Neural crest cell (in vitro differentiated cells): ENCODE measurements around the gene NF1. TPM values are rescaled to one million over a fixed set of nuclear protein-coding genes. Genes with fewer than 3 reads are reported as not detected.
"Not testable (repeated sequence)": the region's sequence is repeated elsewhere in the genome, so short reads cannot be mapped to it uniquely, and the experiment has no call there.

ENCODE experiments used
- DNase-seq: peaks from one replicate; pipeline ENCODE4 v3.0.0; 2021; ENCODE audit warnings: low read depth, mixed read lengths, low spot score
- H3K27ac Mint-ChIP-seq: one replicate; pipeline ENCODE4 v1.8.0; 2021; ENCODE audit warnings: mild to moderate bottlenecking, mixed read lengths; ENCODE audit not compliant: unreplicated experiment
- H3K27me3 Mint-ChIP-seq: 2 replicates; pipeline ENCODE4 v1.8.0; 2021; ENCODE audit warnings: low read depth, mild to moderate bottlenecking, mixed read lengths
- H3K36me3 Mint-ChIP-seq: 2 replicates; pipeline ENCODE4 v1.8.0; 2021; ENCODE audit warnings: low read depth, mild to moderate bottlenecking, mixed read lengths
- H3K4me1 Mint-ChIP-seq: 2 replicates; pipeline ENCODE4 v1.8.0; 2021; ENCODE audit warnings: mixed read lengths
- H3K4me3 Mint-ChIP-seq: one replicate; pipeline ENCODE4 v1.8.0; 2021; ENCODE audit warnings: mild to moderate bottlenecking, mixed read lengths
- H3K9me3 Mint-ChIP-seq: 2 replicates; pipeline ENCODE4 v1.8.0; 2021; ENCODE audit warnings: mixed read lengths
- CTCF ChIP-seq: fragments of 200-600 bp; sonication (generic); conservative IDR thresholded peaks from 2 replicates; pipeline ENCODE4 v1.5.0; 2021; ENCODE audit warnings: antibody characterized with exemption, mild to moderate bottlenecking
- total RNA-seq: library from RNA; stranded (reverse); gene quantifications from 2 replicates; pipeline ENCODE4 v1.2.1, GENCODE V29; 2021

The NF1 gene
- total RNA-seq, 1 donor from 2014 or later, result 60.6 TPM

- no peak overlapping the region for H3K4me3 Mint-ChIP-seq
- TF ChIP-seq CTCF, result no peak
- H3K36me3 Mint-ChIP-seq, result no peaks in the 10 kb centered on the region
- no peaks in the 10 kb centered on the region for H3K4me1 Mint-ChIP-seq
- no peak overlapping the region for H3K27ac Mint-ChIP-seq
- DNase-seq, result no peak
- H3K9me3 Mint-ChIP-seq, result no peaks in the 10 kb centered on the region
- no peaks in the 10 kb centered on the region for H3K27me3 Mint-ChIP-seq
Measured at GRCh38 chr17:31260151-31260550, 165.4 kb downstream of the NF1 start.

DNA sequence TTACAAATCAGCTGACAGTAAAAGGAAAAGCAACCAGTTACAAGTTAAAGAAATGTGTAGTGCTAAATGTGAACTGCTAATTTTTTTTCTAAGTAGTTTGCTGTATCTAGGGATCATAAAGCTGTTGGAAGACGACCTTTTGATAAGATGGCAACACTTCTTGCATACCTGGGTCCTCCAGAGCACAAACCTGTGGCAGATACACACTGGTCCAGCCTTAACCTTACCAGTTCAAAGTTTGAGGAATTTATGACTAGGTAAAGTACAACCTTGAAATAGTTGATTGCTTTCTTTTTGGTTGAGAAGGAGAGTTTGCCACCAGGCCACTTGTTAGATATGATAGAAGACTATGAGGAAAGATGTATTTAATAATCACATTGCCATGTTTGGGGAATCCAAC lies 166.8 kb downstream of the NF1 start:
- H3K4me1 Mint-ChIP-seq, result no peaks in the 10 kb centered on the region

GRCh38 chr17:31262923-31263322 lies 168.1 kb downstream of the NF1 start:
- not testable (repeated sequence) for H3K36me3 Mint-ChIP-seq, H3K9me3 Mint-ChIP-seq, H3K27me3 Mint-ChIP-seq, H3K27ac Mint-ChIP-seq, DNase-seq, H3K4me1 Mint-ChIP-seq, H3K4me3 Mint-ChIP-seq

More for the DNA sequence above, 166.8 kb downstream of the NF1 start:
- no peak for TF ChIP-seq CTCF
- Mint-ChIP-seq H3K27me3 (no peaks in the 10 kb centered on the region), H3K27ac (no peak overlapping the region), H3K36me3 (peaks cover 6% of the 10 kb centered on the region), H3K4me3 (no peak overlapping the region), H3K9me3 (no peaks in the 10 kb centered on the region)
- DNase-seq, result no peak

GRCh38 chr17:31266042-31266441 lies 171.3 kb downstream of the NF1 start:
- TF ChIP-seq CTCF, result no peak
- H3K27me3 Mint-ChIP-seq, result no peaks in the 10 kb centered on the region
- no peak for DNase-seq
- H3K27ac Mint-ChIP-seq, result no peak overlapping the region
- H3K9me3 Mint-ChIP-seq, result no peaks in the 10 kb centered on the region
- H3K4me3 Mint-ChIP-seq, result no peak overlapping the region
- peaks cover 18% of the 10 kb centered on the region for H3K36me3 Mint-ChIP-seq
- peaks cover 11% of the 10 kb centered on the region for H3K4me1 Mint-ChIP-seq

- H3K27ac Mint-ChIP-seq, result no peak overlapping the region
- no peak overlapping the region for H3K4me3 Mint-ChIP-seq
- H3K9me3 Mint-ChIP-seq, result no peaks in the 10 kb centered on the region
- peaks cover 11% of the 10 kb centered on the region for H3K4me1 Mint-ChIP-seq
- TF ChIP-seq CTCF, result no peak
- DNase-seq, result no peak
- peaks cover 21% of the 10 kb centered on the region for H3K36me3 Mint-ChIP-seq
- H3K27me3 Mint-ChIP-seq, result no peaks in the 10 kb centered on the region
Measured at GRCh38 chr17:31269036-31269577, 174.3 kb downstream of the NF1 start.

GRCh38 chr17:31269578-31269983 lies 174.8 kb downstream of the NF1 start:
- Mint-ChIP-seq H3K27ac (no peak overlapping the region), H3K9me3 (no peaks in the 10 kb centered on the region), H3K36me3 (peaks cover 21% of the 10 kb centered on the region), H3K4me3 (no peak overlapping the region), H3K27me3 (no peaks in the 10 kb centered on the region), H3K4me1 (peaks cover 11% of the 10 kb centered on the region)
- no peak for DNase-seq
- no peak for TF ChIP-seq CTCF
